Measurements from ENCODE around the gene EMILIN1. TPM values are rescaled to one million over a fixed set of nuclear protein-coding genes. Genes with fewer than 3 reads are reported as not detected.
"Not testable (repeated sequence)": the region's sequence is repeated elsewhere in the genome, so short reads cannot be mapped to it uniquely, and the experiment has no call there.

The EMILIN1 gene
- total RNA-seq, 2 donors from 2014 or later, result 0.42 to 0.93 TPM

DNA sequence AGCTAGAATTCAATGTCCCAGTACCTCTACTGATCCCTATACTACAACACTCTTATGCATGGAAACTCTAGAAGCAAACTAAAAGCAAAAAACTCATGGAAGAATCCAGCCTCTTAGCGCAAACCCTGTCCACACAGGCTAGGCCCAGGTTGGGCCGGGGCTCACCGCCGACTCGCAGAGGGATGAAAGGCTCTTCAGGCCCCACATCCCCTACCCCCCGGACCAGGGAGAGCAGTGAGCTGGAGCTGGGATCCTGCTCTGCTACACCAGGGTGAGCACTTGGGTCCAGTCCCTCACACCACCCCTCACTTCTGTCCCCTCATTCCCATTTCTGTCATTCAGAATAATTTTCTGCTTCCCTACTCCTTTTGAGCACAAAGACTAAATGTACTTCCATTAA lies 9.0 kb upstream of the EMILIN1 start:
- peaks cover 69% of the 10 kb centered on the region for H3K36me3 Mint-ChIP-seq (ENCODE audit: low read depth)
- no peaks in the 10 kb centered on the region for H3K9me3 Mint-ChIP-seq
- peak overlapping the region; percentile 81 for H3K27ac Mint-ChIP-seq
- no peak for ATAC-seq (replicated peaks)
- H3K4me3 Mint-ChIP-seq, result peak overlapping the region; percentile 97
- H3K27me3 Mint-ChIP-seq, result no peaks in the 10 kb centered on the region
- peaks cover 33% of the 10 kb centered on the region for H3K4me1 Mint-ChIP-seq

DNA sequence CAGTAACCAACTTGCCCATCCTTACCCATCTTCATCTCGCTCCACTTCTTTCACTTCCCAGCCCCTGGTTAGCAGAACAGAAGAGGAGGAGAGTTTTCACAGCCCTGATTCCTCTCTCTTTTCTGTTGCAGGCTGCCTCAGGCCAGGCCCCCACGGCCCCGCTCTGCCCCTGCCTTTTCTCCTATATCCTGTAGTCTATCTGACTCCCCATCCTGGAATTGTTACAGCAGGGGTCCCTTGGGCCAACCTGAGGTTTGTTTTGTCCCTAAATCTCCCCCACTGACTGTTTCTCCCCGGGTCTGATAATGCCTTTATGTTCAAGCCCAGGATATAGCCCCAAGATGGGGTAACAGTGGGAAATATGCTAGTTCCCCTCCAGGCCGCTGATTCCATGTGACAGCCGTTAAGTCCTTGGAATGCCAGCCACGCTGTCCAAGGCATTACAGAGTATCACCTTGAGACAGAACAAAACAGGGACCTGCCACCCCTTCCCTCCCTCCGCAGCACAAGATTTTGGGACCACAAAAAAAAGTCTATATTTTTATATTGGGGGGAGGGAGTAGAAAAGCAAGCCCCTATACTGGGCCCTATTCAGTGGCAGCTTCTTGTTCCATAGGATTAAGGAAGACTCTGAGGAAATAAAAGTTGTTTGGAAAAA lies 8.3 kb upstream of the EMILIN1 start:
- peak overlapping the region; percentile 97 for H3K4me3 Mint-ChIP-seq
- no peak for ATAC-seq (replicated peaks)
- H3K36me3 Mint-ChIP-seq (ENCODE audit: low read depth), result peaks cover 62% of the 10 kb centered on the region
- peak overlapping the region; percentile 96 for H3K27ac Mint-ChIP-seq
- no peaks in the 10 kb centered on the region for H3K9me3 Mint-ChIP-seq
- H3K27me3 Mint-ChIP-seq, result no peaks in the 10 kb centered on the region
- H3K4me1 Mint-ChIP-seq, result peaks cover 39% of the 10 kb centered on the region

DNA sequence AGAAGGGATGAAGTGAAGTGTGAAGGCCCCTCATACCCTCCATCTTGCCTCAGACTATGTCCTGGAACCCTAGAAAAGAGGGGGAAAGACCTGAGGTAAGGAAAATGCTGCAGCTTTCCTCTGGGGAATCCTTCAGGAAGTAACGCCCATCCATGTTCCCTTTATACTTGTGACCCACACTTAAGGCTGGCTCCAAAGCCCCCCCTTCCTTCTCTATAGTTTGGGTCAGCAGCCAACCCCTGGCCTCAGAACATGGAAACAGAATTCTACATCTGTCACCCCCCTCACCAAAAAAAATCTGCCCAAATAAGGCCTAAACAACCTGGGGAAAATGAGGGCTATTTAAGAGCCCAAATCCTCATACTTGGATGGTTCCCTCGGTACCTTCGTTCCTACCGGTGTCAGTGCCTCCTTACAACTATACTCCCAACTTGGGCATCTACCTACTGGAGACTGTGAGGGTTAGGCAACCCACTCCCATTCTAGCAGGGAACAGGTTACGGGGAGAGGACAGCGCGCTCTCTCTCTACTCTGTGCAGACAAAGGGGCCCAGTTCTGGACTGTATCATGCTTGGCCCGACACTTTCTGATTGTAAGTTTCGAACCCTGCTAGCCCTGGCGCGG lies 7.7 kb upstream of the EMILIN1 start:
- Mint-ChIP-seq H3K36me3 (ENCODE audit: low read depth) (peaks cover 56% of the 10 kb centered on the region), H3K4me1 (peaks cover 34% of the 10 kb centered on the region), H3K4me3 (peak overlapping the region; percentile 97), H3K9me3 (no peaks in the 10 kb centered on the region), H3K27ac (peak overlapping the region; percentile 96), H3K27me3 (no peaks in the 10 kb centered on the region)
- ATAC-seq (replicated peaks), result no peak

DNA sequence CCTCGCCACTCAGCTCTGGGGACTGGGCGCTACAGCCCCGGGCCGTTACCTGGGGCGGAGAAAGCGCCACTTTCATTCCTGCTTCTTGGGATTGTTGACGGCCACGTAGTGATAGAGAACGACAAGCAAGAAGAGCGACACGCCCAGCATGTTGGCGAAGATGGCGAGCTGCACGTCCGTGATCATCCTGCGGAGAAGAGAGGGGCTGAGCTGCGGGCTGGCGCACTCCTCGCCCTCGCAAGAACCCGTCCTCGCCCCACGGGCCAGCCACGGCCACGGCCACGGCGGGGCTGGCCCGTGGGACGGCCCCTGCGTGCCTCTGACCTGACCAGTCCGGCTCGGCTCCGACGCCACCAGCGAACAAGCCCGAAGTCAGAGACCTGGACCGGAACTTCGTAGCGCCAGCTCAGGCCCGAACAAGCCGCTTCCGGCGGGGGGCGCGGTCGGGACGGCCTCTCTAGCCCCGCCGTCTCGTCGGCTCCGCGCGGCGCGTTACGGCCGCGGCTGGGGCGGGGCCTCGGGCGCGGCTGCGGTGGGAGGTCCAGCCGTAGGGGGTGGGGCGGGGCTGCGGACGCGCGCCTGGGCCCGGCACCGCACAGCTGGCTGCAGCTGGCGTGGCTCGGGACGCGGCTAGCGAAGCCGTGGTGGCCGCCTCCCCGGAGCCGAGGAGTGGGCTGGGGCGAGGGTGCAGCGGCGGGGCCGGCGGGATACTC lies 7.0 kb upstream of the EMILIN1 start, which contains the start of gene OST4:
OST4 (minus strand) TSS at position 378 of the 713 bp plus-strand sequence.
- Mint-ChIP-seq H3K36me3 (ENCODE audit: low read depth) (peaks cover 49% of the 10 kb centered on the region), H3K27ac (peak within 1 kb of the TSS; percentile 96), H3K4me1 (peaks cover 34% of the 10 kb centered on the region), H3K4me3 (peak within 1 kb of the TSS; percentile 97), H3K27me3 (no peaks in the 10 kb centered on the region), H3K9me3 (no peaks in the 10 kb centered on the region)
- peak; percentile 96 for ATAC-seq (replicated peaks)

DNA sequence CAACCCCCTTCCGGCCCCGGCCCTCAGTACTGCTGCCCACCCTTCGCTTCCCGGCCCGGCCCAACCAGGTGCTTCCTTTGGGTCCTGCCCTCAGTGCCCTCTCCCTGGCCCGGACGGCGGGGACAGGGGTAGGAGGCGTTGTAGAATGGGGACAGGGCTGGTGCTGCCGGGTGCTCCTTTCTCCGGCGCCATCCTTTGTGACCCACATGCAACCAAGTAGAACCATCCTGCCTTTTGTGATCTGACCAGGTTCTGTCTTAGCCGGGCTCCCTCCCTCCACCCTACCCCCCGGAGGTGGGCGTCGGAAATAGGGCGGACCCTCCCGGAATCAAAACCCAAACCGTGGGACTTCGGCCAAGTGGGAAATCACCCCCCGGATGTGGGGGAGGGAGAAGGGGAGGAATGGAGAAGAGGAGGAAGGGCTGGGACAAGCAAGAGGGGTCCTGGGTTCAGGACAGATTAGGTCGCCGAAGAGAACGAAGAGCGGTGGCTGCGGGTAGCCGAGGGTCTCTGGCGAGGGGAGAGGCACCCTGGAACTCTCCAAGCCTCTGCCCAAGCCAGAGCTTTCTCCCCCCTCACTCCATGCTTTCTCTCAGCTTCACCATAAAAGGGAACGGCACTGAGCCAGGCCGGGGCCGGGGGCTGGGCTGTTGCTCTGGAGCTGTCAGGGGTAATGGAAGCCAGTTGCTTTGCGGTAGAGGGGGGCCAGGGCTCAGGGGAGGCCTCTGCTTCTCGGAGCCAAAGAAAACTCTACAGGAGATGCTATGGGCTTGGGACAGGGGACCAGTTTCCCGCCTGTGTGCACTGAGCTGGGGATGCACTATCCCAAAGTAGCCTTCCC lies 6.2 kb upstream of the EMILIN1 start:
- Mint-ChIP-seq H3K4me1 (peaks cover 34% of the 10 kb centered on the region), H3K27ac (peak overlapping the region; percentile 93), H3K36me3 (ENCODE audit: low read depth) (peaks cover 41% of the 10 kb centered on the region), H3K9me3 (no peaks in the 10 kb centered on the region), H3K27me3 (no peaks in the 10 kb centered on the region), H3K4me3 (peak overlapping the region; percentile 97)
- peak; percentile 31 for ATAC-seq (replicated peaks)

DNA sequence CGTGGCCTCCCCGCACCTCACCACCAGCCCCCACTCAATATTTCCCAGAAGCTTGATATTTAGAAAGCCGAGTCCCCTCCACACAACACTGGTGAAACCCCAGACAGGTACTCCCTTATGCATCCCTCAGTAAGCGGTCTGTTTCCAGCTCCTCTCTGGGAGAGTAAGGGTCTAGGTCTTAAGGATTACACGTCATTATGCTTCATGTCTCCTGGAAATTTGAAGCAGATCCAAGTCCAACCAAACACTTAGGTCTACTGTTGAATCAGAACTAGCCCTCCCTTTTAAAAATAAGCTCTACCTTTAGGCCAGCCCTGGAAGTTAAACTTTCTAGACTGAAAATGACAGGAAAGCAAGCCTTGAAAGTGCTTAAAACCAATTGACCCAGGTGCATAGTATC lies 5.5 kb upstream of the EMILIN1 start:
- peaks cover 34% of the 10 kb centered on the region for H3K4me1 Mint-ChIP-seq
- peaks cover 34% of the 10 kb centered on the region for H3K36me3 Mint-ChIP-seq (ENCODE audit: low read depth)
- peak overlapping the region; percentile 93 for H3K27ac Mint-ChIP-seq
- no peaks in the 10 kb centered on the region for H3K27me3 Mint-ChIP-seq
- no peak for ATAC-seq (replicated peaks)
- H3K4me3 Mint-ChIP-seq, result peak overlapping the region; percentile 97
- H3K9me3 Mint-ChIP-seq, result no peaks in the 10 kb centered on the region

DNA sequence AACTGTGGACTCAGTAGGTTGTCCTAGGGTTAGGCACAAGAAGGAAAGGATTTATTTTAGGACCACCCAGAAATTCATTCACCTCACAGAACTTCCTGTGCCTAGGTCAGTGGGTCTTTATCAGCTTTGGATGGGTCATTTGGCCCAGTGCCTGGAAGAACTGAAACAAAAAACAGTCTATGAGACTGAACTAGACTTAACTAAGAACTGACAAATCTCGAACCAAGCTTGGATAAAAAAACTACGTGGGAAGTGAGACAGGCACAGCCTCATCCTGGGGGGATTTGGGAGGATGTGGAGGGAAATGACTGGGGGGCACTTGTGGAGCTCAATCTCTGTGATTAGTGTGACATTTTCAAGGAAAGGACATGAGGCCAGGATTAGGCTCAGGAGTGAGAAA lies 4.6 kb upstream of the EMILIN1 start:
- H3K9me3 Mint-ChIP-seq, result no peaks in the 10 kb centered on the region
- no peak for ATAC-seq (replicated peaks)
- H3K27ac Mint-ChIP-seq, result peak overlapping the region; percentile 70
- no peaks in the 10 kb centered on the region for H3K27me3 Mint-ChIP-seq
- peak overlapping the region; percentile 97 for H3K4me3 Mint-ChIP-seq
- peaks cover 33% of the 10 kb centered on the region for H3K4me1 Mint-ChIP-seq
- peaks cover 26% of the 10 kb centered on the region for H3K36me3 Mint-ChIP-seq (ENCODE audit: low read depth)

DNA sequence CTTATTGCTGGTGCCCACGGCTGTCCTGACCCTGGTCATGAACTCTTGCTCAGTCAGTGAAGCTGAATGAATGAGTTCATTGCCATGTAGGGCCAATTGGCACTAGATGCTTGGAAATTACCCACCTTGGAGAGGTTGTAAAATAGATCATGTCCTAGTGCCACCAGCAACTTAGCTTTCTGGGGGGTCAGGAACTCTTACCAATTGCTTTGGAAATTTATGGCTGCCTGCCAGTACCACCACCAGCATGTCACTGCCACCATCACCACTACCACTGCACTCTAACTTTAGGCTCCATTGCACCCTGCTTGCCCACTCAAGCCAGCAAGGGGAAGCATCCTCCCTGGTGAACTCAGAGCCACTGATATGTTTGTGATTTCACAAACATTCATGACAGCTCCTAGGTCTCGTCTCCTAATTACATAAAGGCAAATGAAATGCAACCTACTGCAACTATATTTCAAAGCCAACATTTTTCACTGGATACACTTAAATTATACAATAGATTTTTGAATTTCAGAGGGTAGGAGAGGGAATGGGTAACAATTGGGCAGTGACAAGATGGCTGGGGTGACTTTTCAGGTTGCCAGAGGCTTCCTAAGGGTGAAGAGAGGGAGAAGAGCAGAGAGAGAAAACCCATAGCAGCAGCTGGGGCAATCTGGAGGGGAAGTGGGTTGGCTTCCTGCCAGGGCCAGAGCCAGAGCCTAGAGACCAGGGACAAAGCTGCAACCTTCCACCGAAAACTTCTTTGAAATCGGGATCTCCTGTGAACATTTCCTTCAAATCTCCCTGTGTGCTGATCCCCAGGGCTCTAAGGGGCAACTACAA lies 3.5 kb upstream of the EMILIN1 start:
- no peaks in the 10 kb centered on the region for H3K9me3 Mint-ChIP-seq
- H3K27me3 Mint-ChIP-seq, result no peaks in the 10 kb centered on the region
- peaks cover 14% of the 10 kb centered on the region for H3K36me3 Mint-ChIP-seq (ENCODE audit: low read depth)
- H3K27ac Mint-ChIP-seq, result peak overlapping the region; percentile 20
- no peak for ATAC-seq (replicated peaks)
- peaks cover 22% of the 10 kb centered on the region for H3K4me1 Mint-ChIP-seq
- peak overlapping the region; percentile 11 for H3K4me3 Mint-ChIP-seq

DNA sequence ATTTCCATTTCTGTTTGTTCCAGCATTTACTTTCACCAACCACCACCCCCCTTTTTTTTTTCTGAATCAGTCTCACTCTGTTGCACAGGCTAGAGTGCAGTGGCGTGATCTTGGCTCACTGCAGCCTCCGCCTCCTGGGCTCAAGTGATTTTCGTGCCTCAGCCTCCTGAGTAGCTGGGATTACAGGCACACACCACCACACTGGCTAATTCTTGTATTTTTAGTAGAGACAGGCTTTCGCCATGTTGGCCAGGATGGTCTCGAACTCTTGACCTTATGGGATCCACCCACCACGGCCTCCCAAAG lies 2.9 kb upstream of the EMILIN1 start:
- not testable (repeated sequence) for H3K27me3 Mint-ChIP-seq; H3K36me3 Mint-ChIP-seq (ENCODE audit: low read depth); H3K9me3 Mint-ChIP-seq; ATAC-seq (replicated peaks)
- Mint-ChIP-seq H3K4me1 (peaks cover 22% of the 10 kb centered on the region), H3K27ac (peak overlapping the region; percentile 20), H3K4me3 (peak overlapping the region; percentile 11)

DNA sequence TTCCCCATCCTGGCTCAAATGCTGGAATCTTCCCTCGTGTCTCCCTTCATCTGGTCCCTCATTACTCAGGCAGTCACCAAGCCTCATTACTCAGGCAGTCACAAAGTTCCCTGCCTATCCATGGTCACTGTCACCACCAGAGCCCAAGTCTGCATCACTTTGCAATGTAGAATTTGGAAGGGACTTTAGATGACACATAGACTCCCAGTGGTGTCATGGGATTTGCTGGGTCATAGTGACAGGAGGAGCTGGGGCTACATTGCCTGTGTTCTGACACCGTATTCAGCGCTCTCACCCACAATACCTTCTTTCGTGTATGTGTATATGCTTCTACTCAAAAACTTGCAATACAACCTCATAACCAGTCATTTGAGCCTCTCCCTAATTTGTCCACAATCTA lies 2.1 kb upstream of the EMILIN1 start:
- no peak for ATAC-seq (replicated peaks)
- peak overlapping the region; percentile 17 for H3K4me3 Mint-ChIP-seq
- H3K36me3 Mint-ChIP-seq (ENCODE audit: low read depth), result peaks cover under 1% of the 10 kb centered on the region
- H3K27me3 Mint-ChIP-seq, result no peaks in the 10 kb centered on the region
- H3K27ac Mint-ChIP-seq, result peak overlapping the region; percentile 29
- H3K4me1 Mint-ChIP-seq, result peaks cover 28% of the 10 kb centered on the region
- no peaks in the 10 kb centered on the region for H3K9me3 Mint-ChIP-seq

DNA sequence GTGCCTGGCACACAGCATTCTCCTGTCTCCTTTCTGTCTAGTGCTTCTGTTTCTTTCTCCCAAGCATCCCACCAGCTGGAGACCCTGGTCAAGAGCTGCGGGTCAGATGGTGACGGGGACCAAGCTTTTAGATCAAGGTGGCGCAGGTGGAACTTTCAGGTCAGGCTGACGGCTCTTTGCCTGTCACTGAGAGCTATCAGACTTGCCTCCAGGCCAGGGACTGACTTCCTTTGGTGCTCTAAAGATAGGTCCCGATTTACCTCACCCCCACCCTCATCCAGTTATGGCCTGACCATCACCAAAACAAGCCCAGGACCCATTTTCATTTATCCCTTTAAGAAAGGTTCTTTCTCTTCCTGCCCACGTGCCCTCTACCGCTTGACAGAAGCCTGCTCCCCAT lies 1.2 kb upstream of the EMILIN1 start:
- Mint-ChIP-seq H3K9me3 (no peaks in the 10 kb centered on the region), H3K27ac (peak overlapping the region; percentile 53), H3K4me1 (peaks cover 30% of the 10 kb centered on the region), H3K27me3 (no peaks in the 10 kb centered on the region), H3K4me3 (no peak overlapping the region), H3K36me3 (ENCODE audit: low read depth) (no peaks in the 10 kb centered on the region)
- no peak for ATAC-seq (replicated peaks)

DNA sequence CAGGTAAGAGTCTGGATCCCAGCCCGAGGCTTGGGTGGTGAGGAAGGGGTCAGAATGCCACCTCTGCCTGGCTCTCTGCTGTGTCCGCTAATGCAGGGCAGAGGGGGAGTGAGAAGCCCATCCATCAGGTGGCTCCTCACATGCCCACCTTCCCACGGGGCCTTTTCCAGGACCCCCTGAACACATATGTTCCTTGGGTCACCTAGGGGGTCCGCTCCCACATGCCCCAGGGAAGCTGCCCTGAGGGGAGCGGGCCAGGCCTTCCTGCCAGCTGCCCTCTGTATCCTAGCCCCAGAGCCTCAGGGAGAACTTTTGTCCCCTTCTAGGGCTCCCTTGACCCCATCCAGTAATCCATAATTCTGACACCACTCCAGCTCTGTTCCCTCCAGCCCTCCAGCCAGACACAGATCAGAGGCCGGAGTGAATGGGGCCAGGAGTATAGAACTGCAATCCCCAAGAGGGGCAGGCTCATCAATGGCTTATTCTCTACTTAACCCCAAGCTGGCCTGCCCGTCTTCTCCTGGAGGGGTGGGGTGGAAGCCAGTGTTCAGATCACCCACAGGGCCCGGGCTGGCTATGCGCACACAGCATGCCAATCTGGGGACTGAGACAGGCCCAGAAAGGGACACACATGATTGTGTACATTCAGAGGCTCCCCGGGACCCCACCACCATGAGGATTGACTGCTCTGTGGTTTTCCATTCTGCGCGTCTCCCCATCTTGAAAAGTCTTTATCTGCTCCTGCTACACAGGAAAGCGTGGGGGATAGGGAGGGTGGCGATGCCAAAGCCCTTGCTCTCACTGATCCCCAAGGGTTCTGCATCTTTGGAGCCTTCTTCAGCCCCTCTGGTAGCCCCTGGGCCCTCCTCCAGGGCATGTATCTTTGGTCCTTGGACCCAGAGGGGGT lies 1.1 kb downstream of the EMILIN1 start:
- no peaks in the 10 kb centered on the region for H3K9me3 Mint-ChIP-seq
- H3K4me1 Mint-ChIP-seq, result peaks cover 23% of the 10 kb centered on the region
- H3K4me3 Mint-ChIP-seq, result peak overlapping the region; percentile 73
- ATAC-seq (replicated peaks), result no peak
- no peaks in the 10 kb centered on the region for H3K36me3 Mint-ChIP-seq (ENCODE audit: low read depth)
- peak overlapping the region; percentile 89 for H3K27ac Mint-ChIP-seq
- H3K27me3 Mint-ChIP-seq, result no peaks in the 10 kb centered on the region

DNA sequence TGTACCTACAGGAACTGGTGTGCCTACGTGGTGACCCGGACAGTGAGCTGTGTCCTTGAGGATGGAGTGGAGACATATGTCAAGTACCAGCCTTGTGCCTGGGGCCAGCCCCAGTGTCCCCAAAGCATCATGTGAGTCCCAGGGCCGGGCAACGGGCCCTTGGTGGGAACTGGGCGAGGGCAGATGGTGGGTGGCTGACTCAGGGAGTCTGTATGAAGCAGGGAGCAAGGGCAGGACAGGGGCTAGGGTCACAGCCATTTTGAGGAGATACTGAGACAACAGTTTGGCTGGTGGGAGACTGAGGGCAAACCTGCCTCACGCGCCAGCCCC lies 1.7 kb downstream of the EMILIN1 start:
- peaks cover 17% of the 10 kb centered on the region for H3K4me1 Mint-ChIP-seq

More for the DNA sequence above, 1.7 kb downstream of the EMILIN1 start:
- Mint-ChIP-seq H3K9me3 (no peaks in the 10 kb centered on the region), H3K27ac (peak overlapping the region; percentile 89), H3K36me3 (ENCODE audit: low read depth) (no peaks in the 10 kb centered on the region), H3K4me3 (peak overlapping the region; percentile 73), H3K27me3 (no peaks in the 10 kb centered on the region)
- no peak for ATAC-seq (replicated peaks)
